OCI-LY1 (cell line): ENCODE data around the gene FBXL17.

ENCODE experiments used
- H2AFZ ChIP-seq: fragments of 200-600 bp; sonication (generic), shearing (Covaris generic); 2 replicates; pipeline ENCODE4 v1.6.0; 2014; ENCODE audit warnings: antibody characterized with exemption, mild to moderate bottlenecking, low read length
- H3F3A ChIP-seq: fragments of 200-600 bp; sonication (generic), shearing (Covaris generic); 2 replicates; pipeline ENCODE4 v1.6.0; 2014; ENCODE audit warnings: mild to moderate bottlenecking, antibody characterized with exemption, low read length, moderate library complexity; ENCODE audit not compliant: insufficient read depth
- H3K27ac ChIP-seq: fragments of 200-600 bp; sonication (generic); 2 replicates; pipeline ENCODE4 v1.5.1; 2014; ENCODE audit warnings: low read length, mixed run types, mild to moderate bottlenecking, low read depth; ENCODE audit not compliant: poor library complexity, severe bottlenecking
- H3K27me3 ChIP-seq: fragments of 200-600 bp; sonication (generic); 2 replicates; pipeline ENCODE4 v1.6.0; 2014; ENCODE audit warnings: antibody characterized with exemption, mild to moderate bottlenecking, low read length, moderate library complexity; ENCODE audit not compliant: insufficient read depth
- H3K36me3 ChIP-seq: fragments of 200-600 bp; sonication (generic); 2 replicates; pipeline ENCODE4 v1.6.1; 2014; ENCODE audit warnings: mild to moderate bottlenecking, antibody characterized with exemption, low read length, moderate library complexity, mixed read lengths; ENCODE audit not compliant: insufficient read depth
- H3K4me1 ChIP-seq: fragments of 200-600 bp; sonication (generic); 2 replicates; pipeline ENCODE4 v1.5.1; 2014; ENCODE audit warnings: mild to moderate bottlenecking, low read length, moderate library complexity; ENCODE audit not compliant: insufficient read depth, severe bottlenecking
- H3K4me2 ChIP-seq: fragments of 200-600 bp; sonication (generic), shearing (Covaris generic); 2 replicates; pipeline ENCODE4 v1.6.1; 2014; ENCODE audit warnings: low read length
- H3K4me3 ChIP-seq: fragments of 200-600 bp; sonication (generic); 2 replicates; pipeline ENCODE4 v1.5.1; 2014; ENCODE audit warnings: low read length, low read depth, mild to moderate bottlenecking, mixed read lengths; ENCODE audit not compliant: poor library complexity, severe bottlenecking
- H3K79me2 ChIP-seq: fragments of 200-600 bp; shearing (Covaris generic); 2 replicates; pipeline ENCODE4 v1.6.1; 2016; ENCODE audit warnings: mixed run types, low read length, mixed read lengths; ENCODE audit not compliant: insufficient read depth
- H3K9ac ChIP-seq: fragments of 200-600 bp; sonication (generic), shearing (Covaris generic); 2 replicates; pipeline ENCODE4 v1.6.1; 2014; ENCODE audit warnings: mild to moderate bottlenecking, low read length, mixed read lengths
- H3K9me2 ChIP-seq: fragments of 200-600 bp; sonication (generic), shearing (Covaris generic); 2 replicates; pipeline ENCODE4 v1.6.1; 2014; ENCODE audit warnings: low read depth, mild to moderate bottlenecking, low read length, mixed read lengths
- H3K9me3 ChIP-seq: fragments of 200-600 bp; shearing (Covaris generic); 2 replicates; pipeline ENCODE4 v1.6.1; 2014; ENCODE audit warnings: low read length, mixed read lengths
- H4K20me1 ChIP-seq: fragments of 200-600 bp; sonication (generic), shearing (Covaris generic); 2 replicates; pipeline ENCODE4 v1.6.0; 2016; ENCODE audit warnings: mild to moderate bottlenecking, low read length; ENCODE audit not compliant: insufficient read depth
- CTCF ChIP-seq: fragments of 200-600 bp; sonication (generic), shearing (Covaris generic); IDR thresholded peaks from 2 replicates; pipeline ENCODE4 v1.5.1; 2017; ENCODE audit warnings: mild to moderate bottlenecking, antibody characterized with exemption, low read length, moderate library complexity, mixed read lengths
- EZH2 ChIP-seq: fragments of 200-600 bp; sonication (generic), shearing (Covaris generic); IDR thresholded peaks from 2 replicates; pipeline ENCODE4 v1.8.0; 2017; ENCODE audit warnings: borderline replicate concordance, mixed run types, mild to moderate bottlenecking, antibody characterized with exemption, low read length, moderate library complexity, mixed read lengths

Gene FBXL17

DNA sequence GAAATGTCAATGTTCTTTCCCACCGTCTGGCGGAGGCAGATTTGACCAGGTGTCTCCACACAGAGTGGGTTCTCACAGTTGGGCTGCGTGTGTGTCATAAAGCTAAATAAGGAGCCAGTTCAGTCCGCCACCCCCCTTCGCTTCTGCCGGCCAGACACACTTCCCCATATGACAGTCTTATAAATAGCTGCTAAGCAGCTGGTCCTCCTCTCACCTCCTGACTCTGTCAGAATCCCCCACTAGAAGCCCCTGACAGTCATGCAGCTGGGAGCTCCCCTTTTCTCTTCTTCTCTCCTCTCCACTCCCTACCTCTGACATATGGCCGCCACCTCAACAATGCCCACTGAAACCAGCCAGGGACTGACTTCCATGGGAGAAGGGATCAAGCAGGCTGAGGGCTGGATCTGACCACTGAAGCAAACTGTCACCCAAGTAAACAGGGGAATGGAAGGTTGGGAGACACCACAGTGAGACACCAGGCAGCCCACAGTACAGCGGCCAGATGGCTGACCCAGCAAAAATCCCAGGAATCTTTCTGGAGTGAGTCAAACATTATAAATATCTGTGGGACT is 569.2 kb downstream of the FBXL17 start:
- peaks cover 24% of the 10 kb centered on the region for H3K4me1 ChIP-seq
- no peaks in the 10 kb centered on the region for H3K79me2 ChIP-seq
- no peaks in the 10 kb centered on the region for H3K36me3 ChIP-seq
- H3K4me3 ChIP-seq = peak overlapping the region; percentile 7
- no peaks in the 10 kb centered on the region for H3F3A ChIP-seq
- no peaks in the 10 kb centered on the region for H3K9me3 ChIP-seq
- peak overlapping the region; percentile 25; the same call in 1 of the 2 replicates for H3K4me2 ChIP-seq
- peak overlapping the region; percentile 27 for H3K27ac ChIP-seq
- TF ChIP-seq CTCF (no peak), EZH2 (no peak)
- no peaks in the 10 kb centered on the region for H3K27me3 ChIP-seq
- H3K9ac ChIP-seq = no peak overlapping the region
- no peaks in the 10 kb centered on the region for H4K20me1 ChIP-seq
- H3K9me2 ChIP-seq = no peaks in the 10 kb centered on the region
- no peak overlapping the region for H2AFZ ChIP-seq

DNA sequence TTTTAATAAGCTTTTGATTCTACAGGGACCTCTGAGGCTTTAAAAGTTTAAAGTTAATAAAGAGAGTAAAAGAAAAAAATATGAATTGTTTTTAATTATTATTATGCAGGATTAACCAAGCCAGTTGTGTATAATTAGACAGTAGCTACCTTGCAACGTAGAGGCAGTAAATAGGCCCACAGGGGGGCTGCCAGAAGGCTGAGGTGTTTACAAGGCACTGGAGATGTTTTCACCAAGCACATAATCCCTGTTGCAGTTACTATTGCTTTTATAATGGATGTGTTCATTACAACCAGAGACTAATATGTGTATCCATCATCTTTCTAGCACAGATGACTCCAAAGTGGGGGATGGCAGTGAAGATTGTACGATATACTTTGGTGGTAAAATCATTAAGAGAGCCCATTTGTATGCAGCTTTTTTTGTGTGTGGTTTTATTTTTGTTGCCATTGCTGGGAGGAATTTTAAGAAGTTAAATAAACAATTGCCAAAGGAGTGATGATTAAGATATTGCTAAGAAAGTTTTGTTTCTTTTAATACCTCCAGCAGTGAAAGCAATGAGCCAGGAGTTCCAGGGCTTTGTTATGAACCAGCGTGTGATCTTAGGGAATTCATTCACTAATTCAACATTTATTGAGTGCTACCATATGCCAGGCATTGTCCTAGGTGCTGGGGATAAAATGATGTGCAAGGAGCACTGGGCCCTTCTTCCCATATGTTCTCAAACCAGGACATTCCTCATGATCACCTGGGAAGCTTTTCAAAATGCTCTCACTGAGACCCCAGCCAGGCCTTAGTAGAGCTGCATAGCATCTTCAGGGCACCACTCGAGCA is 572.5 kb downstream of the FBXL17 start:
- Histone ChIP-seq H3K4me1 (peaks cover 24% of the 10 kb centered on the region), H3K9me3 (no peaks in the 10 kb centered on the region), H3K9me2 (no peaks in the 10 kb centered on the region), H3K79me2 (no peaks in the 10 kb centered on the region), H3K9ac (no peak overlapping the region), H4K20me1 (no peaks in the 10 kb centered on the region), H2AFZ (no peak overlapping the region), H3K27me3 (no peaks in the 10 kb centered on the region), H3K36me3 (no peaks in the 10 kb centered on the region), H3F3A (no peaks in the 10 kb centered on the region), H3K27ac (no peak overlapping the region), H3K4me3 (no peak overlapping the region), H3K4me2 (no peak overlapping the region)
- TF ChIP-seq CTCF (no peak), EZH2 (no peak)
